CD4-positive, alpha-beta T cell treated with Interleukin-17A for 1 hour (primary cell): Measurements from ENCODE around the gene SLC29A3.

ENCODE experiments used
- DNase-seq: peaks from one replicate; pipeline ENCODE4 v3.0.0-alpha.2; 2020

Gene SLC29A3

GRCh38 chr10:71301371-71301916 is 17.6 kb upstream of the SLC29A3 start:
- no peak for DNase-seq

- DNase-seq: no peak
Observed at GRCh38 chr10:71302451-71302850, 16.6 kb upstream of the SLC29A3 start.

- DNase-seq: peak; percentile 52
Observed at GRCh38 chr10:71302874-71303568, 16.0 kb upstream of the SLC29A3 start.

- no peak for DNase-seq
Observed at GRCh38 chr10:71303569-71303907, 15.5 kb upstream of the SLC29A3 start.

- DNase-seq: no peak
Observed at GRCh38 chr10:71304914-71305313, 14.1 kb upstream of the SLC29A3 start.

- DNase-seq: no peak
Observed at GRCh38 chr10:71306979-71307378, 12.1 kb upstream of the SLC29A3 start.

GRCh38 chr10:71307469-71308085 is 11.5 kb upstream of the SLC29A3 start:
- no peak for DNase-seq

GRCh38 chr10:71308244-71308643 is 10.8 kb upstream of the SLC29A3 start:
- DNase-seq: no peak

- no peak for DNase-seq
Observed at GRCh38 chr10:71308985-71309384, 10.1 kb upstream of the SLC29A3 start.

GRCh38 chr10:71309919-71310318 is 9.1 kb upstream of the SLC29A3 start:
- no peak for DNase-seq

GRCh38 chr10:71312220-71312619 is 6.8 kb upstream of the SLC29A3 start:
- DNase-seq: no peak

- no peak for DNase-seq
Observed at GRCh38 chr10:71312811-71313789, 6.0 kb upstream of the SLC29A3 start.

GRCh38 chr10:71314028-71314693 is 4.9 kb upstream of the SLC29A3 start:
- peak; percentile 64 for DNase-seq

- DNase-seq: no peak
Observed at GRCh38 chr10:71314694-71315225, 4.3 kb upstream of the SLC29A3 start.

GRCh38 chr10:71316056-71316785 is 2.8 kb upstream of the SLC29A3 start:
- DNase-seq: no peak

- DNase-seq: no peak
Observed at GRCh38 chr10:71316786-71317160, 2.3 kb upstream of the SLC29A3 start.

GRCh38 chr10:71317739-71318138 is 1.3 kb upstream of the SLC29A3 start:
- no peak for DNase-seq

- DNase-seq: no peak
Observed at GRCh38 chr10:71319800-71320392, 837 bp downstream of the SLC29A3 start.

- no peak for DNase-seq
Observed at GRCh38 chr10:71320592-71320991, 1.5 kb downstream of the SLC29A3 start.

- no peak for DNase-seq
Observed at GRCh38 chr10:71321386-71321785, 2.3 kb downstream of the SLC29A3 start.

GRCh38 chr10:71323407-71323806 is 4.3 kb downstream of the SLC29A3 start:
- DNase-seq: peak; percentile 50
